B cell (primary cell): Measurements from ENCODE around the gene CTSK. TPM values are rescaled to one million over a fixed set of nuclear protein-coding genes. Genes with fewer than 3 reads are reported as not detected.

ENCODE experiments used
- ATAC-seq: fragments of 200-7000 bp; cut with Tn5 transposase; one replicate; pipeline ENCODE4 v1.10.0; 2021; ENCODE audit warnings: low read depth, mild to moderate bottlenecking, moderate number of reproducible peaks, moderate library complexity
- CTCF ChIA-PET: fragments of 350-600 bp; sonication (Branson Sonifier 250); formaldehyde crosslinking; loops from one replicate; lab custom pipeline; 2021; ENCODE audit warnings: antibody characterized with exemption, inconsistent platforms; lab: Charles Lee
- POLR2A ChIA-PET: fragments of 350-600 bp; sonication (Branson Sonifier 250); formaldehyde crosslinking; loops from one replicate; lab custom pipeline; 2021; ENCODE audit warnings: antibody characterized with exemption; lab: Charles Lee
- DNase-seq: peaks from one replicate; pipeline ENCODE4 v3.0.0; 2013
- H2AFZ ChIP-seq: 2 replicates; pipeline ENCODE4 v1.6.1; 2012; ENCODE audit warnings: mild to moderate bottlenecking, low read depth, low read length; ENCODE audit not compliant: insufficient read depth, poor library complexity, severe bottlenecking
- H3K27ac ChIP-seq, 2 donors: 1 replicate in 1 of 2; 2 replicates in 1 of 2; pipeline ENCODE4 v1.5.1; 2012 to 2013; ENCODE audit warnings: low read length in 2 of 2, mild to moderate bottlenecking in 2 of 2, moderate library complexity in 1 of 2
- H3K27me3 ChIP-seq, 4 experiments: fragments of 200-600 bp in 1 of 4; sonication (generic) in 1 of 4; replicated peaks in 1 of 4; 1 replicate in 2 of 4; 2 replicates in 2 of 4; pipeline versions ENCODE4 v1.6.1 to v1.7.0; 2013 to 2016; ENCODE audit warnings: low read length in 3 of 4, mild to moderate bottlenecking in 2 of 4, mixed read lengths in 1 of 4, moderate library complexity in 1 of 4; ENCODE audit not compliant: insufficient read depth in 4 of 4, control insufficient read depth in 3 of 4; ENCODE audit errors: control extremely low read depth in 1 of 4
- H3K36me3 ChIP-seq, 2 experiments: replicated peaks in 1 of 2; 1 replicate in 1 of 2; 2 replicates in 1 of 2; pipeline versions ENCODE4 v1.6.1 to v1.7.1; 2013; ENCODE audit warnings: low read length in 1 of 2; ENCODE audit not compliant: insufficient read depth in 2 of 2, control insufficient read depth in 1 of 2; ENCODE audit errors: control extremely low read depth in 1 of 2, extremely low read depth in 1 of 2
- H3K4me1 ChIP-seq, 2 donors: fragments of 200-600 bp in 1 of 2; sonication (generic) in 1 of 2; 1 replicate in 1 of 2; 2 replicates in 1 of 2; pipeline versions ENCODE4 v1.5.1 to v1.6.1; 2013 to 2017; ENCODE audit warnings: low read length in 2 of 2; ENCODE audit not compliant: control insufficient read depth in 2 of 2, insufficient read depth in 2 of 2
- H3K4me2 ChIP-seq: replicated peaks from 2 replicates; pipeline ENCODE3; 2012; ENCODE audit warnings: mild to moderate bottlenecking, low read depth, low read length; ENCODE audit not compliant: poor library complexity, severe bottlenecking
- H3K4me3 ChIP-seq, 5 experiments: fragments of 200-600 bp in 1 of 5; sonication (generic) in 1 of 5; 1 replicate in 3 of 5; 2 replicates in 2 of 5; pipeline versions ENCODE4 v1.5.1 to v1.7.0; 2011 to 2016; ENCODE audit warnings: low read length in 4 of 5, mild to moderate bottlenecking in 4 of 5, low read depth in 2 of 5, control low read depth in 1 of 5, moderate library complexity in 1 of 5; ENCODE audit not compliant: insufficient read depth in 1 of 5; ENCODE audit errors: control extremely low read depth in 1 of 5, extremely low read depth in 1 of 5
- H3K79me2 ChIP-seq: fragments of 200-600 bp; sonication (generic); one replicate; pipeline ENCODE4 v1.6.0; 2016; ENCODE audit warnings: low read length; ENCODE audit not compliant: control insufficient read depth, insufficient read depth
- H3K9ac ChIP-seq: fragments of 200-600 bp; sonication (generic); 2 replicates; pipeline ENCODE4 v1.6.1; 2017; ENCODE audit warnings: mild to moderate bottlenecking, low read length, moderate library complexity
- H3K9me3 ChIP-seq, 3 donors: one replicate each; pipeline versions ENCODE4 v1.6.1 to v1.7.1; 2013; ENCODE audit warnings: low read length in 2 of 3; ENCODE audit not compliant: control insufficient read depth in 2 of 3, insufficient read depth in 1 of 3; ENCODE audit errors: control extremely low read depth in 1 of 3
- H4K20me1 ChIP-seq: 2 replicates; pipeline ENCODE4 v1.6.0; 2012; ENCODE audit warnings: mild to moderate bottlenecking, low read length; ENCODE audit not compliant: insufficient read depth, control insufficient read depth, poor library complexity, severe bottlenecking
- H3K27ac Mint-ChIP-seq: one replicate; pipeline ENCODE4 v1.8.0; 2021; ENCODE audit warnings: mixed read lengths
- H3K27me3 Mint-ChIP-seq: one replicate; pipeline ENCODE4 v1.8.0; 2021; ENCODE audit warnings: mixed read lengths
- H3K4me1 Mint-ChIP-seq: one replicate; pipeline ENCODE4 v1.8.0; 2021; ENCODE audit warnings: mixed read lengths
- H3K4me3 Mint-ChIP-seq: one replicate; pipeline ENCODE4 v1.8.0; 2021; ENCODE audit warnings: mixed read lengths
- H3K9me3 Mint-ChIP-seq: one replicate; pipeline ENCODE4 v1.8.0; 2022; ENCODE audit warnings: mixed read lengths; ENCODE audit not compliant: insufficient read depth
- EZH2 ChIP-seq: IDR thresholded peaks from 2 replicates; pipeline ENCODE4 v1.6.1; 2012; ENCODE audit warnings: borderline replicate concordance, low read depth, mild to moderate bottlenecking, moderate library complexity, low read length; ENCODE audit not compliant: insufficient read depth, poor library complexity, severe bottlenecking
- WGBS: methylation state at CpG from one replicate; pipeline ENCODE4 v1.1.5; 2013; ENCODE audit warnings: missing lambda C conversion rate; ENCODE audit not compliant: insufficient coverage; 5-methylcytosine and 5-hydroxymethylcytosine counted together
- intact Hi-C: fragments of 100-400 bp; cut with micrococcal nuclease; formaldehyde crosslinking; loops from one replicate; pipeline ENCODE4 v1.10.0; 2022
- polyA plus RNA-seq: library from polyadenylated mRNA; depleted of rRNA; stranded (reverse); fragments of >200 nt; gene quantifications from 2 replicates; pipeline ENCODE4 v1.2.3, GENCODE V29; 2012
- total RNA-seq, 2 donors: library from RNA; stranded (reverse); fragments of 120-200 nt in 1 of 2; gene quantifications; 1 replicate in 1 of 2; 2 replicates in 1 of 2; pipeline versions ENCODE4 v1.2.3 to v1.2.4, GENCODE V29; 2013 to 2022
- TF ChIP-seq, protein P1 (sequence below): fragments of 200-600 bp; IDR thresholded peaks from one replicate; pipeline ENCODE4 v1.8.0; 2022; ENCODE audit warnings: antibody characterized with exemption, mild to moderate bottlenecking

CTSK gene
- total and polyA plus RNA-seq, 2 donors (not counting 1 experiment from before 2014, with no cell fraction given): 5.3 to 6.0 TPM

DNA sequence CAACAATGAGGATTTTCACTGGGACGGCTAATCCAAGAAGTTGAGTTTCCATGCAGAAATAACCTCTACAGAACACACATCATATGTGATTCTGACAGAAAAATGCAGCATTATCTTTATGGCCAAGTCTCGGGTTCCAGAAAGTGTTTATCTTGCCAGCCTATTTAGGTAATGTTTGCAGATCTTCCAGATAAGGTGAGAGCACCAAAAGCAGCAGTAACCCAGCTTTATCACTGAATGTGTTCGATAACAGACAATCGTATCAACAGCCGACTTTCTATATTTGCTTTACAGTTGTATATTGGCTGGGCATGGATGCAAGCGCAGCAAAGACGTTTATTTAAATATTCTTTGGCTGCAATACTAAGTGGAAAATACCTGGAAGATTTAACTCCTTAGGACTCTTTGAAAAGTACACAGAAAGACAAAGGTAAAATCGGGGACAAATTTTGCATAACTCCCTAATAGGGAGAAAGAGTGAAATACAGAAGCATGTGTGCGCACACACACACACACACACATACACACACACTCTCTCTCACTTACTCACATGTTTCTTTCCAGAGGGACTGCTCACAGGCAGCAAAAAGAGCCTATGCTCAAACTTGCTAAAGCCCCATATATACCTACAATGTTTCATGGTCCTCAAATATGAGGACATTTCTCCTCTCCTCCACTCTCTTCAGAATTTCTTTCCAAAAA lies 3.0 kb upstream of the CTSK start:
- Histone ChIP-seq H3K9me3 (no peaks in the 10 kb centered on the region), H3K27ac (no peak overlapping the region), H2AFZ (no peak overlapping the region), H3K4me2 (no peak overlapping the region), H3K9ac (no peak overlapping the region), H3K4me1 (peaks cover 0 to 5% of the 10 kb centered on the region in 2 donors), H4K20me1 (no peaks in the 10 kb centered on the region), H3K36me3 (peaks cover 4 to 43% of the 10 kb centered on the region in 2 experiments), H3K4me3 (no peak overlapping the region), H3K79me2 (no peaks in the 10 kb centered on the region), H3K27me3 (no peaks in the 10 kb centered on the region)
- TF ChIP-seq, protein P1, sequence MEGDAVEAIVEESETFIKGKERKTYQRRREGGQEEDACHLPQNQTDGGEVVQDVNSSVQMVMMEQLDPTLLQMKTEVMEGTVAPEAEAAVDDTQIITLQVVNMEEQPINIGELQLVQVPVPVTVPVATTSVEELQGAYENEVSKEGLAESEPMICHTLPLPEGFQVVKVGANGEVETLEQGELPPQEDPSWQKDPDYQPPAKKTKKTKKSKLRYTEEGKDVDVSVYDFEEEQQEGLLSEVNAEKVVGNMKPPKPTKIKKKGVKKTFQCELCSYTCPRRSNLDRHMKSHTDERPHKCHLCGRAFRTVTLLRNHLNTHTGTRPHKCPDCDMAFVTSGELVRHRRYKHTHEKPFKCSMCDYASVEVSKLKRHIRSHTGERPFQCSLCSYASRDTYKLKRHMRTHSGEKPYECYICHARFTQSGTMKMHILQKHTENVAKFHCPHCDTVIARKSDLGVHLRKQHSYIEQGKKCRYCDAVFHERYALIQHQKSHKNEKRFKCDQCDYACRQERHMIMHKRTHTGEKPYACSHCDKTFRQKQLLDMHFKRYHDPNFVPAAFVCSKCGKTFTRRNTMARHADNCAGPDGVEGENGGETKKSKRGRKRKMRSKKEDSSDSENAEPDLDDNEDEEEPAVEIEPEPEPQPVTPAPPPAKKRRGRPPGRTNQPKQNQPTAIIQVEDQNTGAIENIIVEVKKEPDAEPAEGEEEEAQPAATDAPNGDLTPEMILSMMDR: no peak
- no peak for TF ChIP-seq EZH2
- Mint-ChIP-seq H3K27ac (no peak overlapping the region), H3K4me1 (peaks cover 11% of the 10 kb centered on the region), H3K27me3 (no peaks in the 10 kb centered on the region), H3K4me3 (no peak overlapping the region), H3K9me3 (no peaks in the 10 kb centered on the region)
- intact Hi-C loops: loop anchor here (5.0 kb wide), 1 partner anchor 49 kb away; no protein-coding TSS in a partner anchor
- ChIA-PET CTCF (no interaction called here), POLR2A (no interaction called here)
- DNase-seq (no peak), ATAC-seq (no peak)
- 67% methylated on average over 3 of the region's 9 CpGs for WGBS

DNA sequence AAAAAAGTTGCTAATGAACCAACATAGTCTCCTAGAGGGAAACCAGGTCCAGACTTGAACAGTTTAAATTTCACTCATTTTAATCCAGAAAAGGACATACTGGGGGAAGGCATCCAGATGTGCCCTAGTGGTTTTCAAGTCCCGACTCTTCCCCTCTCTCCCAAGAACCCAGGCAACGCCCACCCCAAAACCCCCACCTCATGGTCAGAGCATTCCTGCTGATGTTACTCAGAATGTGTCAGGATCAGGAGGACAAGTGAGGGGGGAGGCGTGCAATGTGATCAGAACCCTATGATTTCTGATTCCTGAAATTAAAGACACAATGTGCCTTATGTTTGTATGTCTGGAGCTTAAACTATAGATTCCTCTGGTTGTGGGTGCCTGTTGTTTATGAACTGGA lies 1.6 kb upstream of the CTSK start:
- no peaks in the 10 kb centered on the region for H3K9me3 Mint-ChIP-seq
- H3K9me3 ChIP-seq: no peaks in the 10 kb centered on the region
- H3K4me3 ChIP-seq: no peak overlapping the region
- intact Hi-C loops: loop anchor here (5.0 kb wide), 1 partner anchor 47 kb away; no protein-coding TSS in a partner anchor
- H3K79me2 ChIP-seq: no peaks in the 10 kb centered on the region
- peaks cover 11% of the 10 kb centered on the region for H3K4me1 Mint-ChIP-seq
- no peak overlapping the region for H2AFZ ChIP-seq
- no peak overlapping the region for H3K4me3 Mint-ChIP-seq
- DNase-seq: no peak
- no peak for ATAC-seq
- H3K4me1 ChIP-seq: peaks cover 0 to 5% of the 10 kb centered on the region in 2 donors
- ChIA-PET CTCF (no interaction called here), POLR2A (no interaction called here)
- no peak overlapping the region for H3K4me2 ChIP-seq
- no peaks in the 10 kb centered on the region for H4K20me1 ChIP-seq
- WGBS: no CpG with 5 or more reads among the region's 3 CpGs
- no peak overlapping the region for H3K9ac ChIP-seq
- no peaks in the 10 kb centered on the region for H3K27me3 ChIP-seq
- no peak overlapping the region for H3K27ac ChIP-seq
- TF ChIP-seq EZH2: no peak
- TF ChIP-seq, protein P1: no peak
- no peak overlapping the region for H3K27ac Mint-ChIP-seq
- peaks cover 4 to 38% of the 10 kb centered on the region in 2 experiments for H3K36me3 ChIP-seq
- H3K27me3 Mint-ChIP-seq: no peaks in the 10 kb centered on the region
